AG09319 (cell line): ENCODE data around the gene CD47.

Source experiments
- DNase-seq: peaks from one replicate; pipeline ENCODE4 v3.0.0-alpha.2; 2010; ENCODE audit warnings: low read depth; ENCODE audit errors: extremely low read depth
- CTCF ChIP-seq: IDR thresholded peaks from 2 replicates; pipeline ENCODE4 v1.5.1; 2011; ENCODE audit warnings: low read depth, mild to moderate bottlenecking, inconsistent platforms, low read length, moderate library complexity

Gene CD47

DNA sequence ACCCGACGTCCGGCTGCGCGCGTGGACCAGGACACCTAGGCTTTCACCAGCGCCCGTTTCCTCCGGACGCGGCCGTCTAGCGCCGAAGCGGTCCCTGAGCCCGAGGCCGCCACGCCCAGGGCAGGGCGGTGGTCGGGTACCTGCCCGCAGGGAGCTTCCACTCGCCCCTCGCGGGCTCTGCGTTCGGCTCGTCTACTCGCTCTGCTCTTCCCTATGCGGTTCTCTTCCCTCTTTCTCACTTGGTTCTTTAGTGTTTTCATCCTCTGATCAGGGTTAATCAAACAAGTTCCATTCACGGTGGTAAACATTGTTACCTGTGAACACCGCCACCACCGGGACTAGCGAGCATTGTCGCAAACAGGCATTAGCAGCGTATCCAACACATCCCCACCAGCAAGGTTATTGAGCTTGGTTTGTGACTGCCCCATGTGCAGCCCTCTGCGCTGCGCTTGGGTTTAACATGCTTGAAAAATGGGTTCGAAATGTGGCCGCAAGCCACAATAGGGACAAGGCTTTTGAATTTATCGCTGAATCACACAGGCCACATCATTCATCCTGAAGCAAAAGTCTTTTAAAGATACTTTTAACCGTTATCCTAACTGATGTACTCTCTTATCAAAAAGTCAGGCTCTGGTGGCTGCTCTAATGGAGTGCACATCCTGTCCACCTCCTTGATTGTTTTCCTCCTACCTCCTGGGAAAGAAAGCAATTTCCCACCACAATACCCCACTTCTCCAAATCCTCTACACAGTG is 843 bp upstream of the CD47 start:
- TF ChIP-seq CTCF: no peak
- DNase-seq: no peak

DNA sequence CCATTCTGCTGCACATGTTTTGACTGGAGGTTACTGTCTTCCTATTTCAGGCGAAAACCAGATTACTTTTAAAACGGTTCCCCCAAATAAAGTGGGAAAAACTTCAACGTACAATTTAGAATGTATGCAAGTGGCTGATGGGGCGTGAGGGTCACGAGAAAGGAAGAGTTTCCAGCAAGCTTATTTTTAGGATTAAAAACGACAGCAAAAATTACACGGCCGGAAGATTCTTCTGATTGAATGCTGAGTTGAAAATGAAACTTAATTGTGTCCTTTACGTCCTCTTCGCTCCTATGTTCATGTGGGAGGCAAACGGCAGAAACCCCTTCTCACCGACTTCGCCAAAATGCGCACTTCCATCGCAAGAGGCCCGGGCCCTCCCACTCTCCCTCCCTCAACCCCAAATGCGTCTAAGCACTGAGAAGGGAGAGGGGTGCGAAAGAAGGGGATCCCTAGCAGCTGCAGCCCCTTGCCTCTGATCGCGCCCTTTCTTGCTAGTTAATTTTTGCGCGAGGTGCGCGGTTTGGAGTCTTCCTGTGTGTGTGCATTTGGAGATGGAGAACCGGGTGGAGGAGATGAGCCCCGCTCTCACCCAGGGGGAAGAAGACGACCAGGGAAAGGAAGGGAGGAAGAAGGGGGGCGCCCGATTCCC is 656 bp downstream of the CD47 start:
- DNase-seq: no peak
- TF ChIP-seq CTCF: no peak

DNA sequence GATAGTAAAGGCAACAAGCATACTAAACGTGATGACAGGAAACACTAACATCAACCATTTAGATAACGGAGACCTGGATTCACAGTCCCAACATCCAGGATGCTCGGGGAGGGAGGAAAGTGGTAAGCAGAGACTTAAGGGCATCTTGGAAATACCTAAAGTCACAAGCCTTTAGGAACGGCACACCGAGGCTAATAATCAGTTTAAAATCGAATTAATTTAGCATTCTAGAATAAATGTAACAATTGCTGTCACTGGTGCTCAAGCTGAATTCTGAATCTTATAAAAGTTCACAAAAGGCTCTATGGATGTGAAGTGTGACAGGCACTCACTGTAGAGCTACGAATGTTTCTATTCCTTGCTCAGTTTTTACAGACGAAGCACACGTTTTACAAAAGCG is 1.3 kb downstream of the CD47 start:
- no peak for DNase-seq

DNA sequence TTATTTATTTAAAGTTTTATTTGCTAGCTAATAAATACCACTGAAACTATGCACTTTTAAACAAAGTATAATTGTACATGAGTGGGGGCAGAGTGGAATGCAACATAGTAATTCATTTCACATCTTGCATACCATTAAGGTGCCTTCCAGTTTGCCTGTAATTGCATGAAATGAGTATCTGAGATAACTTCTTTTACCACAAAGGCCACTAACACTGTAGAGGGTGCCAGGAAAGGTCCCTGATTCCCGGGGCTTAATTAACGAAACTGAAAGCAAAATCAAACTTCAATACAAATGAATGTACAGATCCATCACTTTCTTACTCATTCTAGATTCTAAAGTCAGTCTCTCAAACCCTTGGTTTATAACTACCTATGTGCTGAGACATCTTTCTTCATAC is 2.1 kb downstream of the CD47 start:
- DNase-seq: no peak
- no peak for TF ChIP-seq CTCF

More for the DNA sequence above, 1.3 kb downstream of the CD47 start:
- no peak for TF ChIP-seq CTCF

DNA sequence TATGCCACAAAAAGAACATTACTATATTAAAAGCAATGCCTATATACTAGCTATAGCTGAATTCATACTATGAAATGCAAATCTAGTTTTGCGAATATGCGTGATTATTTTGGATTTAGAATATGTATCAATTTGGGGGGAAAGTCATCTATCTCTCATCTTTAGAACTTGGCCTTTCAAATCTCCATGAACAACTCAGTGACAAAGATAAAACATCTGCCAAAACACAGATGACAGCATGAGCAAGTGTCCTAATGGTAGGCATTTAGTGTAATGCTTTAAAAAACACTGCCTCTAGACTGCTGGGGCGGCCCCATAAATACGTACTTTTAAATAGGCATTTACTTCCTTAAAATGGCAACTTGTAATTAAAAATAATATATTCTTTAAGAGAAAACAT is 2.7 kb downstream of the CD47 start:
- DNase-seq: no peak
- no peak for TF ChIP-seq CTCF

DNA sequence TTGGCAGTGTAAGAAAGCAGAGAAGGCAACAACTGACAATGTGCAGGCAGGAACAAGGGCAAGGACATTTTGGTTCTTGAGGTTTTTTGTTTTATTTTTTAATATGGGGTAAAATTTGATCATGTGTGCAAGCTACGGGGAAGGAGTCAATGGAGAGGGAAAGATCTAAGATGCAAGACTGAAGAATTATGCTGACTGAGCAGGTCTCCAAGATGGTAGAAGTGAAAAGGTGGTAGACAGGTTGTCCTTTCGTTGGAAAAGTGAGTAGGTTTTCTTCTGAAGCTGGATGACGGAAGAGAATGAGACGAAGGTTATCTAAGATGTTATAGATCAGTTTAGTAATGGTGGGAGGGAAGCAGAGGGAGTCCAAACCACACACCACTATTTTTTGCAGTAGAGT is 4.2 kb downstream of the CD47 start:
- DNase-seq: no peak
- no peak for TF ChIP-seq CTCF

- TF ChIP-seq CTCF: no peak
- DNase-seq: no peak
Observed at GRCh38 chr3:108085810-108086350, 5.0 kb downstream of the CD47 start.
